HepG2 (cell line): Measurements from ENCODE around the gene SPAG6. TPM values are rescaled to one million over a fixed set of nuclear protein-coding genes. Genes with fewer than 3 reads are reported as not detected.

Experiments
- ATAC-seq: fragments of 200-7000 bp; cut with Tn5 transposase; 3 replicates; pipeline ENCODE4 v1.9.1; 2020; ENCODE audit warnings: mild to moderate bottlenecking, moderate library complexity
- BruUV-seq: library from RNA; stranded (reverse); fragments of 400-500 nt; replicated peaks from 2 replicates; lab custom pipeline; 2021; lab: Mats Ljungman, UMichigan
- CTCF ChIA-PET: fragments of 300-600 bp; formaldehyde crosslinking; extraction: SDS; loops from one replicate; lab custom pipeline; 2021; ENCODE audit warnings: low total read pairs, inconsistent platforms, low intra/inter-chr PET ratio; lab: Yijun Ruan, JAX
- POLR2A ChIA-PET: fragments of 350-600 bp; sonication (Branson Sonifier 250); formaldehyde crosslinking; loops from one replicate; lab custom pipeline; 2020; ENCODE audit warnings: antibody characterized with exemption, inconsistent platforms; lab: Yijun Ruan, JAX
- DNase-seq: peaks from one replicate; pipeline ENCODE4 v3.0.0-alpha.2; 2015; ENCODE audit warnings: low spot score
- FAIRE-seq: peaks from 3 replicates; lab custom pipeline; 2011; peaks lifted over from hg19 to GRCh38; lab: Jason Lieb, UNC
- H2AFZ ChIP-seq: one replicate; pipeline ENCODE4 v1.6.1; 2011; ENCODE audit warnings: low read length, inconsistent platforms
- H3K27ac ChIP-seq: fragments of 300-600 bp; 3 replicates; pipeline ENCODE4 v1.8.0; 2011; ENCODE audit warnings: mixed run types, mild to moderate bottlenecking, mixed read lengths, low read length, inconsistent platforms; ENCODE audit not compliant: insufficient read depth; ENCODE audit errors: extremely low read length
- H3K27me3 ChIP-seq, 2 experiments: fragments of 200-600 bp in 1 of 2; 2 replicates in 1 of 2; 3 replicates in 1 of 2; pipeline versions ENCODE4 v1.6.0 to v1.8.0; 2011; ENCODE audit warnings: low read length in 2 of 2, mild to moderate bottlenecking in 2 of 2, moderate library complexity in 2 of 2, inconsistent platforms in 1 of 2; ENCODE audit not compliant: insufficient read depth in 2 of 2, control insufficient read depth in 1 of 2
- H3K36me3 ChIP-seq, 2 experiments: fragments of 200-600 bp in 1 of 2; replicated peaks in 1 of 2; 2 replicates in 1 of 2; 3 replicates in 1 of 2; pipeline versions ENCODE4 v1.5.1 to v1.8.0; 2011; ENCODE audit warnings: low read length in 2 of 2, inconsistent platforms in 1 of 2; ENCODE audit not compliant: insufficient read depth in 2 of 2, control insufficient read depth in 1 of 2
- H3K4me1 ChIP-seq: 2 replicates; pipeline ENCODE4 v1.5.1; 2012; ENCODE audit warnings: low read length, inconsistent platforms; ENCODE audit not compliant: insufficient read depth
- H3K4me2 ChIP-seq: 2 replicates; pipeline ENCODE4 v1.6.0; 2011; ENCODE audit warnings: low read depth, low read length, inconsistent platforms
- H3K4me3 ChIP-seq, 3 experiments: fragments of 200-600 bp in 1 of 3; sonication (generic), shearing (Covaris generic) in 1 of 3; replicated peaks in 1 of 3; 2 replicates each; pipeline ENCODE4 v1.5.1; 2011 to 2016; ENCODE audit warnings: low read length in 3 of 3, inconsistent platforms in 2 of 3, low read depth in 2 of 3, mild to moderate bottlenecking in 2 of 3, control low read depth in 1 of 3, mixed read lengths in 1 of 3; ENCODE audit not compliant: insufficient read depth in 1 of 3
- H3K79me2 ChIP-seq: one replicate; pipeline ENCODE4 v1.6.1; 2011; ENCODE audit warnings: low read length, inconsistent platforms; ENCODE audit not compliant: insufficient read depth
- H3K9ac ChIP-seq: 2 replicates; pipeline ENCODE4 v1.6.0; 2011; ENCODE audit warnings: mild to moderate bottlenecking, low read depth, low read length, inconsistent platforms; ENCODE audit not compliant: insufficient read depth
- H3K9me3 ChIP-seq: 2 replicates; pipeline ENCODE4 v1.5.1; 2012; ENCODE audit warnings: mild to moderate bottlenecking, low read length
- H4K20me1 ChIP-seq: 2 replicates; pipeline ENCODE4 v1.6.0; 2011; ENCODE audit warnings: inconsistent platforms, mild to moderate bottlenecking, low read length, moderate library complexity; ENCODE audit not compliant: insufficient read depth
- FOXO4 ChIP-seq: sonication (generic); formaldehyde crosslinking; conservative IDR thresholded peaks from 2 replicates; pipeline ENCODE4 v1.8.1; 2023; ENCODE audit warnings: missing genetic modification reagents
- GFI1 ChIP-seq: sonication (generic); formaldehyde crosslinking; IDR thresholded peaks from 2 replicates; pipeline ENCODE4 v1.5.0; 2020; ENCODE audit warnings: missing genetic modification reagents, mild to moderate bottlenecking, borderline replicate concordance
- HNRNPUL1 ChIP-seq: fragments of 200-400 bp; formaldehyde crosslinking; IDR thresholded peaks from 2 replicates; pipeline ENCODE4 v1.6.1; 2017; ENCODE audit warnings: low read depth, mild to moderate bottlenecking, low read length, moderate library complexity
- NFIC ChIP-seq: IDR thresholded peaks from 2 replicates; pipeline ENCODE4 v1.6.1; 2012; ENCODE audit warnings: mild to moderate bottlenecking, low read length, inconsistent platforms
- PAWR ChIP-seq: sonication (generic); formaldehyde crosslinking; IDR thresholded peaks from 2 replicates; pipeline ENCODE4 v1.4.0; 2020; ENCODE audit warnings: missing genetic modification reagents, mild to moderate bottlenecking, borderline replicate concordance
- PBX3 ChIP-seq: sonication (generic); formaldehyde crosslinking; IDR thresholded peaks from 2 replicates; pipeline ENCODE4 v1.8.1; 2023; ENCODE audit warnings: missing genetic modification reagents, inconsistent platforms, borderline replicate concordance
- SNAPC2 ChIP-seq: sonication (generic); formaldehyde crosslinking; IDR thresholded peaks from 2 replicates; pipeline ENCODE4 v1.8.1; 2022; ENCODE audit warnings: mild to moderate bottlenecking, missing genetic modification reagents
- TFAP4 ChIP-seq: sonication (generic); IDR thresholded peaks from 2 replicates; pipeline ENCODE4 v1.6.1; 2016; ENCODE audit warnings: low read depth, borderline replicate concordance
- ZGPAT ChIP-seq: IDR thresholded peaks from 2 replicates; pipeline ENCODE4 v1.6.1; 2016; ENCODE audit warnings: mild to moderate bottlenecking
- ZNF205 ChIP-seq: IDR thresholded peaks from 2 replicates; pipeline ENCODE4 v1.6.1; 2018; ENCODE audit warnings: missing biosample characterization, missing genetic modification reagents
- ZNF552 ChIP-seq: sonication (generic); formaldehyde crosslinking; IDR thresholded peaks from 2 replicates; pipeline ENCODE4 v1.9.0; 2022; ENCODE audit warnings: missing genetic modification reagents, mild to moderate bottlenecking, borderline replicate concordance
- ZNF746 ChIP-seq: sonication (generic); formaldehyde crosslinking; IDR thresholded peaks from 2 replicates; pipeline ENCODE4 v1.8.0; 2022; ENCODE audit warnings: mild to moderate bottlenecking, missing genetic modification reagents
- WGBS: methylation state at CpG from one replicate; pipeline ENCODE4 v1.1.6; 2017; ENCODE audit warnings: low lambda C conversion rate; 5-methylcytosine and 5-hydroxymethylcytosine counted together
- in situ Hi-C: cut with HindIII; loops from 2 replicates; pipeline ENCODE4 v1.10.0; 2017; ENCODE audit warnings: low pct_unique_long_range_greater_than_20kb; ENCODE audit not compliant: extremely low pct_ligation_motif_present
- intact Hi-C: fragments of 100-400 bp; cut with micrococcal nuclease; formaldehyde crosslinking; loops from one replicate; pipeline ENCODE4 v1.10.0; 2022; ENCODE audit not compliant: unreplicated experiment
- polyA plus RNA-seq, 8 experiments: library from polyadenylated mRNA; depleted of rRNA in 3 of 8; stranded (reverse) in 7 of 8; unstranded in 1 of 8; fragments of >200 nt; fragmentation: Illumina TruSeq in 4 of 8; extraction: Trizol in 4 of 8; gene quantifications; 2 replicates each; pipeline versions ENCODE4 v1.2.1 to v1.2.3, GENCODE V29; 2011 to 2016; ENCODE audit warnings: low read depth in 4 of 8, missing spikeins in 1 of 8, mixed read lengths in 1 of 8; ENCODE audit not compliant: insufficient read depth in 1 of 8
- total RNA-seq, 5 experiments: library from RNA; depleted of rRNA; stranded (reverse); fragments of >200 nt; fragmentation: Illumina TruSeq; extraction: Trizol; gene quantifications; 2 replicates each; pipeline ENCODE4 v1.2.3, GENCODE V29; 2016; ENCODE audit warnings: low read depth in 1 of 5

Gene SPAG6
- total and polyA plus RNA-seq, 2 of the 13 experiments (the other 11 are each of a cell fraction or from before 2014, with no cell fraction given) = not detected

GRCh38 chr10:22444219-22444788 is 99.0 kb downstream of the SPAG6 start:
- ChIA-PET POLR2A (no interaction called here), CTCF (no interaction called here)
- H3K9ac ChIP-seq = no peak overlapping the region
- 52% methylated on average over 3 of the region's 4 CpGs for WGBS
- H4K20me1 ChIP-seq = no peaks in the 10 kb centered on the region
- no peaks in the 10 kb centered on the region for H3K27me3 ChIP-seq
- BruUV-seq = no TSS peak
- FAIRE-seq (no peak), ATAC-seq (no peak), DNase-seq (no peak)
- no peaks in the 10 kb centered on the region for H3K9me3 ChIP-seq
- intact Hi-C loops = no loop called here
- no peak overlapping the region for H3K4me3 ChIP-seq
- H3K4me1 ChIP-seq = peaks cover 50% of the 10 kb centered on the region
- TF ChIP-seq ZNF746 (CRISPR knock-in tag) = no peak
- H3K4me2 ChIP-seq = no peak overlapping the region
- no peaks in the 10 kb centered on the region for H3K36me3 ChIP-seq
- in situ Hi-C loops = no loop called here
- no peaks in the 10 kb centered on the region for H3K79me2 ChIP-seq
- H2AFZ ChIP-seq = no peak overlapping the region
- H3K27ac ChIP-seq = no peak overlapping the region

- no peaks in the 10 kb centered on the region for H3K36me3 ChIP-seq
- no peak for TF ChIP-seq SNAPC2 (CRISPR knock-in tag)
- TF ChIP-seq HNRNPUL1 = no peak
- TF ChIP-seq ZNF205 = no peak
- no peak for TF ChIP-seq PAWR (CRISPR knock-in tag)
- no peak for TF ChIP-seq GFI1 (CRISPR knock-in tag)
- TF ChIP-seq ZNF552 (CRISPR knock-in tag) = no peak
- no peak for TF ChIP-seq ZGPAT (CRISPR knock-in tag)
- no peak for TF ChIP-seq FOXO4 (CRISPR knock-in tag)
- no peak for TF ChIP-seq TFAP4
- no peak for TF ChIP-seq NFIC
- TF ChIP-seq PBX3 = no peak
- POLR2A ChIA-PET = no interaction called here
- no peak overlapping the region for H3K27ac ChIP-seq
- CTCF ChIA-PET = no interaction called here
- no peaks in the 10 kb centered on the region for H3K79me2 ChIP-seq
- ATAC-seq (peak; percentile 31; the same call in 1 of the 3 replicates), DNase-seq (no peak), FAIRE-seq (no peak)
- H2AFZ ChIP-seq = no peak overlapping the region
- H3K4me1 ChIP-seq = peaks cover 50% of the 10 kb centered on the region
- H3K4me2 ChIP-seq = no peak overlapping the region
- no peak overlapping the region for H3K4me3 ChIP-seq
- H4K20me1 ChIP-seq = no peaks in the 10 kb centered on the region
- no peaks in the 10 kb centered on the region for H3K27me3 ChIP-seq
- no peak overlapping the region for H3K9ac ChIP-seq
- in situ Hi-C loops (no loop called here), intact Hi-C loops (loop anchor here (5.0 kb wide), 1 partner anchor 542 kb away; no protein-coding TSS in a partner anchor)
- no TSS peak for BruUV-seq
- H3K9me3 ChIP-seq = no peaks in the 10 kb centered on the region
- WGBS = 3% methylated on average over 3 of the region's 3 CpGs
Measured at GRCh38 chr10:22445495-22445894, 100.2 kb downstream of the SPAG6 start.
